Heart left ventricle (tissue), 16 donors: Measurements from ENCODE around the gene SF3B1. TPM values are rescaled to one million over a fixed set of nuclear protein-coding genes. Genes with fewer than 3 reads are reported as not detected.

Experiments used
- ATAC-seq, 4 donors: fragments of 200-7000 bp; cut with Tn5 transposase; one replicate each; pipeline ENCODE4 v1.9.1; 2020 to 2022; ENCODE audit warnings: moderate library complexity in 4 of 4, mild to moderate bottlenecking in 3 of 4, moderate number of reproducible peaks in 1 of 4
- DNase-seq, 5 donors: peaks; one replicate each; pipeline ENCODE4 v3.0.0-alpha.2; 2020
- H3K27ac ChIP-seq, 12 donors: fragments of 200-600 bp; sonication (generic) in 4 of 12; one replicate each; pipeline versions ENCODE4 v1.5.0 to v1.8.0; 2016 to 2022; ENCODE audit warnings: mild to moderate bottlenecking in 2 of 12
- H3K27me3 ChIP-seq, 9 donors: fragments of 200-600 bp; sonication (generic) in 2 of 9; one replicate each; pipeline versions ENCODE4 v1.5.1 to v1.8.0; 2016 to 2022; ENCODE audit warnings: mild to moderate bottlenecking in 3 of 9
- H3K36me3 ChIP-seq, 9 donors: fragments of 200-600 bp; sonication (generic) in 2 of 9; one replicate each; pipeline versions ENCODE4 v1.5.0 to v1.8.0; 2018 to 2022; ENCODE audit warnings: mild to moderate bottlenecking in 2 of 9
- H3K4me1 ChIP-seq, 12 donors: fragments of 200-600 bp; sonication (generic) in 4 of 12; one replicate each; pipeline versions ENCODE4 v1.5.0 to v1.8.0; 2016 to 2022; ENCODE audit warnings: mild to moderate bottlenecking in 3 of 12
- H3K4me3 ChIP-seq, 12 donors: fragments of 200-600 bp; sonication (generic) in 4 of 12; one replicate each; pipeline versions ENCODE4 v1.5.0 to v1.8.0; 2017 to 2022; ENCODE audit warnings: mild to moderate bottlenecking in 9 of 12, moderate library complexity in 4 of 12
- H3K9me3 ChIP-seq, 12 donors: fragments of 200-600 bp; sonication (generic) in 4 of 12; one replicate each; pipeline versions ENCODE4 v1.5.0 to v1.8.0; 2016 to 2022; ENCODE audit warnings: mild to moderate bottlenecking in 1 of 12
- CTCF ChIP-seq, 12 donors: fragments of 200-600 bp; sonication (generic) in 4 of 12; IDR thresholded peaks; one replicate each; pipeline versions ENCODE4 v1.5.0 to v1.8.0; 2018 to 2022; ENCODE audit warnings: antibody characterized with exemption in 12 of 12, mild to moderate bottlenecking in 5 of 12
- POLR2A ChIP-seq, 2 donors: fragments of 450-650 bp; IDR thresholded peaks; one replicate each; pipeline ENCODE4 v1.6.1; 2017; ENCODE audit warnings: antibody characterized with exemption in 2 of 2, mild to moderate bottlenecking in 2 of 2, moderate library complexity in 2 of 2
- WGBS, 4 donors: extraction: QIAGEN DNeasy Blood & Tissue Kit in 2 of 4; methylation state at CpG; one replicate each; pipeline versions ENCODE4 v1.1.5 to v1.1.7; 2013 to 2018; 5-methylcytosine and 5-hydroxymethylcytosine counted together
- intact Hi-C, 10 donors: fragments of 100-400 bp; cut with DNase I; formaldehyde crosslinking; loops; one replicate each; pipeline versions ENCODE4 v1.11.1 to v1.14.2; 2022
- polyA plus RNA-seq, 2 donors: library from polyadenylated mRNA; stranded (reverse); fragments of 200-250 nt; gene quantifications; one replicate each; pipeline ENCODE4 v1.2.3, GENCODE V29; 2013
- total RNA-seq, 9 donors: library from RNA; depleted of rRNA in 2 of 9; stranded (reverse); fragments of >200 nt in 2 of 9; fragmentation: NEBNext Ultra II Directional in 3 of 9; extraction: Animal tissue kit (Norgen Biotek cat#: 25700) in 3 of 9; gene quantifications; one replicate each; pipeline versions ENCODE4 v1.1.0 to v1.2.4, GENCODE V29; 2016 to 2023
- donor health status: ischemic (EF 13 %, LVEDD 7.1; RV severe dilation, severe dysfunction).
- donor health status: healthy with polysubstance abuse.
- donor health status: DM: no; HTN: yes; CAD: no.
- donor health status: DM: no; HTN: no; CAD: no.
- donor health status: ischemic (EF 25% LVEDD 6.9; RV normal size, moderate dysfunction).
- donor health status: ischemic (EF 25% LVEDD 5.7; RV mildly dilated, moderate dysfunction).
- donor health status: healthy.
- donor health status: DM: yes; HTN: yes; CAD: no.
- donor health status: ischemic (EF 35%, LVEDD 5.7; RV mildly dilated, moderate dysfunction).
- donor health status: nonischemic (EF 11% LVEDD 7.7; RV severe dilation, severe dysfunction).
- donor health status: DM: yes; HTN: yes; CAD: no.
- donor health status: PGD.
- donor health status: ischemic (EF 29% LVEDD 5.4; RV normal size, mild dysfunction).
- donor health status: nonischemic (EF 23%, LVEDD 6.1; RV moderate dilation, normal function).

Gene SF3B1
- total and polyA plus RNA-seq, 11 donors: 80.4 to 167 (median 132) TPM

- Histone ChIP-seq H3K9me3 (no peaks in the 10 kb centered on the region), H3K27ac (no peak overlapping the region), H3K4me1 (peaks cover 0 to 44% (median 20%) of the 10 kb centered on the region in 12 donors), H3K36me3 (peaks cover 0 to 67% (median 55%) of the 10 kb centered on the region in 9 donors), H3K27me3 (no peaks in the 10 kb centered on the region), H3K4me3 (no peak overlapping the region)
- intact Hi-C loops: loop anchor here in 1 of 10 donors (10.0 kb wide), 1 partner anchor 46 kb away; no protein-coding TSS in a partner anchor
- ATAC-seq (no peak), DNase-seq (no peak)
- WGBS, 4 donors: 84 to 92% (median 87%) methylated on average over 4 of the region's 4 CpGs
- TF ChIP-seq POLR2A (IDR thresholded peaks at IDR 0.05): no peak
- no peak for TF ChIP-seq CTCF (IDR thresholded peaks at IDR 0.05)
Measured at GRCh38 chr2:197460649-197461048, 25.8 kb upstream of the SF3B1 start.

- Histone ChIP-seq H3K9me3 (no peaks in the 10 kb centered on the region), H3K4me3 (no peak overlapping the region), H3K27me3 (no peaks in the 10 kb centered on the region), H3K36me3 (peaks cover 0 to 17% (median 8%) of the 10 kb centered on the region in 9 donors), H3K4me1 (peaks cover 0 to 59% (median 29%) of the 10 kb centered on the region in 12 donors), H3K27ac (no peak overlapping the region)
- 88 to 100% (median 98%) methylated on average over 1 of the region's 1 CpG for WGBS, 4 donors
- ATAC-seq: no peak
- no peak for TF ChIP-seq POLR2A (IDR thresholded peaks at IDR 0.05)
- no peak for TF ChIP-seq CTCF (IDR thresholded peaks at IDR 0.05)
- DNase-seq: no peak
- intact Hi-C loops: loop anchor here in 3 of 10 donors (10.0 kb wide), 2 partner anchors 49 to 249 kb away; partner anchors contain the start of genes HSPE1 (in 2 of the 3) and MARS2 (in 1 of the 3)
Measured at GRCh38 chr2:197455428-197455827, 20.6 kb upstream of the SF3B1 start.

GRCh38 chr2:197454923-197455322, 20.1 kb upstream of the SF3B1 start:
- no peaks in the 10 kb centered on the region for H3K27me3 ChIP-seq
- H3K4me3 ChIP-seq: peak overlapping the region in 9 of 12 donors; percentile 70 to 98 (median 84)
- no peaks in the 10 kb centered on the region for H3K9me3 ChIP-seq
- 64 to 82% (median 70%) methylated on average over 2 of the region's 2 CpGs for WGBS, 4 donors
- H3K4me1 ChIP-seq: peaks cover 0 to 59% (median 26%) of the 10 kb centered on the region in 12 donors
- ATAC-seq: no peak
- H3K36me3 ChIP-seq: peaks cover 0 to 12% (median 3%) of the 10 kb centered on the region in 9 donors
- intact Hi-C loops: loop anchor here in 4 of 10 donors (5.0 to 10.0 kb wide), 3 partner anchors 42 to 250 kb away; partner anchors contain the start of genes HSPE1 (in 2 of the 4), HSPD1 (in 1 of the 4) and MARS2 (in 1 of the 4)
- no peak for DNase-seq
- H3K27ac ChIP-seq: peak overlapping the region in 3 of 12 donors; percentile 98 to 99 (median 99)
- TF ChIP-seq POLR2A (IDR thresholded peaks at IDR 0.05) (no peak), CTCF (IDR thresholded peaks at IDR 0.05) (no peak)

- Histone ChIP-seq H3K36me3 (peaks cover 0 to 2% (median 0%) of the 10 kb centered on the region in 9 donors), H3K27me3 (no peaks in the 10 kb centered on the region), H3K9me3 (no peaks in the 10 kb centered on the region), H3K4me1 (peaks cover 0 to 51% (median 20%) of the 10 kb centered on the region in 12 donors), H3K4me3 (peak overlapping the region; percentile 44 to 98 (median 78)), H3K27ac (peak overlapping the region; percentile 88 to 100 (median 98))
- TF ChIP-seq CTCF (IDR thresholded peaks at IDR 0.05) (no peak), POLR2A (IDR thresholded peaks at IDR 0.05) (peak in 1 of 2 donors; percentile 24)
- 0 to 1% (median 0%) methylated on average over 10 to 11 of the region's 11 CpGs for WGBS, 4 donors
- intact Hi-C loops: loop anchor here in 9 of 10 donors (1.0 to 10.0 kb wide), 9 partner anchors 18 to 251 kb away; partner anchors contain the start of genes SF3B1 (in 7 of the 9), HSPE1 (in 5 of the 9), HSPD1 (in 2 of the 9) and MARS2 (in 1 of the 9)
- peak in 2 of 5 donors; percentile 77 to 78 for DNase-seq
- peak; percentile 50 to 76 (median 74) for ATAC-seq
Measured at GRCh38 chr2:197453914-197454398, 19.1 kb upstream of the SF3B1 start.
